ENCODE measurements around the gene NEUROG2.

The NEUROG2 gene

GRCh38 chr4:112473985-112474384 lies 42.0 kb downstream of the NEUROG2 start:
- DNase-seq, result no peak

DNA sequence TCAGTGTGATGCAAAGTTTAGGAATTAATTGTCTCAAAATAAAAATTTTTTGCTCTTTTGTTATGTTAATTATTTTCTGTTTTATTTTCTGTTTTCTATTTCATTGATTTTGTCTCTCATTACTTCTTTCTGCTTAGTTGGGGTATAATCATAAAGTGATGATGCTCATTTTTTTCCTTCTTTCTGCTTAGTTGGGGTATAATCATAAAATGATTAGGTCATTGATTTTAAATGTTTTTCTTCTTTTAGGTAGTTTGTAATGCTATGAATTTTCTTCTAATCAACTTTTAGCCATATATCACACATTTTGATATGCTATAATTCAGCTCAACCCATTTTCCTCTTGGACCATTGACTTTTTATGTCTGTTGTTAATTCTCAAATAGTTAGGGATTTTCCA lies 43.7 kb downstream of the NEUROG2 start:
- no peak for DNase-seq

All from activated CD4-positive, alpha-beta T cell treated with anti-CD3 and anti-CD28 coated beads, Interleukin-2, Interleukin-6, amounts not matched to agents 100 ng/mL and 50 ng/mL, durations not matched to agents 16 hours and 8 hours (primary cell).